CD14-positive monocyte (primary cell): ENCODE results near the gene GNG10. TPM values are rescaled to one million over a fixed set of nuclear protein-coding genes. Genes with fewer than 3 reads are reported as not detected.
A peak's percentile ranks its signal among the peaks of the same experiment; 100 is the strongest.

Experiments used
- DNase-seq, 3 donors: peaks; one replicate each; pipeline ENCODE4 v3.0.0-alpha.2; 2011 to 2022
- H2AFZ ChIP-seq: 2 replicates; pipeline ENCODE4 v1.6.0; 2012; ENCODE audit warnings: mild to moderate bottlenecking, low read depth, low read length, inconsistent platforms; ENCODE audit not compliant: insufficient read depth, poor library complexity, severe bottlenecking
- H3K27ac ChIP-seq, 2 donors: 1 replicate in 1 of 2; 2 replicates in 1 of 2; pipeline ENCODE4 v1.5.1; 2012 to 2013; ENCODE audit warnings: low read length in 2 of 2, control low read depth in 1 of 2, inconsistent platforms in 1 of 2, low read depth in 1 of 2, mild to moderate bottlenecking in 1 of 2
- H3K27me3 ChIP-seq, 2 donors: one replicate each; pipeline versions ENCODE4 v1.6.0 to v1.6.1; 2011 to 2013; ENCODE audit warnings: low read length in 2 of 2; ENCODE audit not compliant: control insufficient read depth in 2 of 2, insufficient read depth in 2 of 2
- H3K36me3 ChIP-seq, 2 donors: replicated peaks in 1 of 2; 1 replicate in 1 of 2; 2 replicates in 1 of 2; pipeline versions ENCODE4 v1.5.1 to v1.6.1; 2012 to 2013; ENCODE audit warnings: low read length in 2 of 2, control low read depth in 1 of 2, inconsistent platforms in 1 of 2, mild to moderate bottlenecking in 1 of 2; ENCODE audit not compliant: insufficient read depth in 2 of 2, control insufficient read depth in 1 of 2
- H3K4me1 ChIP-seq, 2 donors: 1 replicate in 1 of 2; 2 replicates in 1 of 2; pipeline versions ENCODE4 v1.5.1 to v1.6.1; 2012 to 2013; ENCODE audit warnings: low read length in 2 of 2, control low read depth in 1 of 2, inconsistent platforms in 1 of 2, mild to moderate bottlenecking in 1 of 2, moderate library complexity in 1 of 2; ENCODE audit not compliant: insufficient read depth in 2 of 2, control insufficient read depth in 1 of 2
- H3K4me2 ChIP-seq: replicated peaks from 2 replicates; pipeline ENCODE3; 2012; ENCODE audit warnings: low read length, moderate library complexity, mild to moderate bottlenecking; ENCODE audit not compliant: poor library complexity, severe bottlenecking; ENCODE audit errors: extremely low read depth
- H3K4me3 ChIP-seq, 3 experiments: fragments of 200-600 bp in 1 of 3; sonication (generic) in 1 of 3; replicated peaks in 1 of 3; 1 replicate in 2 of 3; 2 replicates in 1 of 3; pipeline ENCODE4 v1.5.1; 2011 to 2013; ENCODE audit warnings: low read length in 3 of 3, mild to moderate bottlenecking in 3 of 3, control low read depth in 2 of 3, low read depth in 2 of 3, inconsistent platforms in 1 of 3, moderate library complexity in 1 of 3
- H3K79me2 ChIP-seq: 2 replicates; pipeline ENCODE4 v1.6.0; 2012; ENCODE audit warnings: mild to moderate bottlenecking, control low read depth, inconsistent platforms, low read length, moderate library complexity; ENCODE audit not compliant: insufficient read depth
- H3K9ac ChIP-seq: 2 replicates; pipeline ENCODE4 v1.6.0; 2017; ENCODE audit warnings: low read length, mild to moderate bottlenecking; ENCODE audit not compliant: insufficient read depth, poor library complexity, severe bottlenecking
- H3K9me3 ChIP-seq, 2 donors: replicated peaks in 1 of 2; 1 replicate in 1 of 2; 2 replicates in 1 of 2; pipeline versions ENCODE4 v1.5.1 to v1.6.1; 2012 to 2013; ENCODE audit warnings: low read length in 2 of 2, control low read depth in 1 of 2; ENCODE audit not compliant: control insufficient read depth in 1 of 2, insufficient read depth in 1 of 2
- H4K20me1 ChIP-seq: 2 replicates; pipeline ENCODE4 v1.6.0; 2012; ENCODE audit warnings: mild to moderate bottlenecking, low read length, control low read depth, moderate library complexity; ENCODE audit not compliant: insufficient read depth
- H3K27ac Mint-ChIP-seq, 7 donors: one replicate each; pipeline ENCODE4 v1.8.0; 2020; ENCODE audit warnings: mild to moderate bottlenecking in 7 of 7, mixed read lengths in 7 of 7, moderate library complexity in 6 of 7, inconsistent platforms in 2 of 7
- H3K27me3 Mint-ChIP-seq, 3 donors: one replicate each; pipeline ENCODE4 v1.8.0; 2021 to 2022; ENCODE audit warnings: low read depth in 3 of 3, mild to moderate bottlenecking in 3 of 3, mixed read lengths in 3 of 3, moderate library complexity in 3 of 3, inconsistent platforms in 1 of 3
- H3K36me3 Mint-ChIP-seq, 2 donors: one replicate each; pipeline ENCODE4 v1.8.0; 2020; ENCODE audit warnings: mixed read lengths in 2 of 2, inconsistent platforms in 1 of 2, mild to moderate bottlenecking in 1 of 2
- H3K4me1 Mint-ChIP-seq: one replicate; pipeline ENCODE4 v1.8.0; 2020; ENCODE audit warnings: mild to moderate bottlenecking, mixed read lengths
- H3K4me3 Mint-ChIP-seq, 2 donors: one replicate each; pipeline ENCODE4 v1.8.0; 2020; ENCODE audit warnings: mild to moderate bottlenecking in 2 of 2, mixed read lengths in 2 of 2, moderate library complexity in 1 of 2
- H3K9me3 Mint-ChIP-seq, 7 donors: one replicate each; pipeline ENCODE4 v1.8.0; 2020 to 2022; ENCODE audit warnings: mixed read lengths in 7 of 7, mild to moderate bottlenecking in 6 of 7, moderate library complexity in 6 of 7, inconsistent platforms in 2 of 7
- CTCF ChIP-seq: fragments of 200-600 bp; IDR thresholded peaks from one replicate; pipeline ENCODE4 v1.8.0; 2022; ENCODE audit warnings: antibody characterized with exemption, mild to moderate bottlenecking
- WGBS: methylation state at CpG from one replicate; pipeline ENCODE4 v1.1.5; 2013; ENCODE audit warnings: missing lambda C conversion rate; ENCODE audit not compliant: insufficient coverage; 5-methylcytosine and 5-hydroxymethylcytosine counted together
- intact Hi-C, 2 donors: fragments of 100-400 bp; cut with micrococcal nuclease; formaldehyde crosslinking; loops; one replicate each; pipeline versions ENCODE4 v1.15.0 to v1.15.1; 2023
- polyA plus RNA-seq, 3 donors: library from polyadenylated mRNA; depleted of rRNA in 1 of 3; unstranded in 2 of 3; stranded (reverse) in 1 of 3; fragments of 300-500 nt in 2 of 3; fragments of >200 nt in 1 of 3; fragmentation: Illumina TruSeq in 2 of 3; gene quantifications; 1 replicate in 2 of 3; 2 replicates in 1 of 3; pipeline ENCODE4 v1.2.3, GENCODE V29; 2012 to 2021

Gene GNG10
- polyA plus RNA-seq, 3 donors, result 42.9 to 84.1 (median 67.9) TPM

GRCh38 chr9:111630182-111630963, 31.0 kb upstream of the GNG10 start:
- H3K36me3 Mint-ChIP-seq, result peaks cover 5 to 6% of the 10 kb centered on the region in 2 donors
- peaks cover 0 to 2% (median 1%) of the 10 kb centered on the region in 3 donors for H3K27me3 Mint-ChIP-seq
- H2AFZ ChIP-seq, result peak overlapping the region; percentile 97

DNA sequence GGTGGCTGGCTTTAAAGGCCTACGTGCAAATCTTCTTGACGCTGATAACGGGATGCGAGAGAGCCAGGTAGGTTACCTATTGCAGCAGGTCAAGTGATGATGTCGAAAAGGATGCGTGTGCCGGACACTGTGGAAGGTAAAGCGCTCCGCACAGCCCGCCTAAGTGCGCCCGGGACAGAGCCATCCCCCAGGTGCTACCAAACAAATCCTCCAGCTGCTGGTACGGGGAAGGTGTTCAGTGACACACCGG, 30.5 kb upstream of the GNG10 start:
- H2AFZ ChIP-seq, result peak overlapping the region; percentile 97
- Mint-ChIP-seq H3K27me3 (peaks cover 0 to 2% (median 1%) of the 10 kb centered on the region in 3 donors), H3K9me3 (no peaks in the 10 kb centered on the region), H3K4me3 (peak overlapping the region; percentile 93 to 96), H3K27ac (peak overlapping the region; percentile 79 to 91 (median 84)), H3K4me1 (peaks cover 40% of the 10 kb centered on the region), H3K36me3 (peaks cover 5 to 6% of the 10 kb centered on the region in 2 donors)
- H3K27me3 ChIP-seq, result no peaks in the 10 kb centered on the region
- no peaks in the 10 kb centered on the region for H3K9me3 ChIP-seq
- H3K4me2 ChIP-seq, result peak overlapping the region; percentile 87
- no peaks in the 10 kb centered on the region for H3K36me3 ChIP-seq
- peaks cover 14% of the 10 kb centered on the region for H4K20me1 ChIP-seq
- peak overlapping the region; percentile 93 for H3K9ac ChIP-seq
- H3K27ac ChIP-seq, result peak overlapping the region; percentile 1 to 90
- 0% methylated on average over 10 of the region's 14 CpGs for WGBS
- peaks cover 21 to 23% of the 10 kb centered on the region in 2 donors for H3K4me1 ChIP-seq
- intact Hi-C loops, result loop anchor here in 1 of 2 donors (5.0 kb wide), 1 partner anchor 149 kb away; the partner anchor contains the start of gene ECPAS
- peaks cover 46% of the 10 kb centered on the region for H3K79me2 ChIP-seq
- no peak for DNase-seq
- H3K4me3 ChIP-seq, result peak overlapping the region; percentile 70 to 92 (median 76)
- TF ChIP-seq CTCF, result no peak

More at GRCh38 chr9:111630182-111630963, 31.0 kb upstream of the GNG10 start:
- H4K20me1 ChIP-seq, result peaks cover 11% of the 10 kb centered on the region
- H3K9me3 ChIP-seq, result no peaks in the 10 kb centered on the region
- H3K9ac ChIP-seq, result peak overlapping the region; percentile 93
- TF ChIP-seq CTCF, result no peak
- H3K4me3 Mint-ChIP-seq, result peak overlapping the region; percentile 93 to 96
- no peaks in the 10 kb centered on the region for H3K36me3 ChIP-seq
- H3K27ac Mint-ChIP-seq, result peak overlapping the region; percentile 79 to 91 (median 84)
- peaks cover 41% of the 10 kb centered on the region for H3K79me2 ChIP-seq
- H3K27ac ChIP-seq, result peak overlapping the region; percentile 1 to 90
- peaks cover 35% of the 10 kb centered on the region for H3K4me1 Mint-ChIP-seq
- no peaks in the 10 kb centered on the region for H3K27me3 ChIP-seq
- H3K4me2 ChIP-seq, result peak overlapping the region; percentile 87
- no peaks in the 10 kb centered on the region for H3K9me3 Mint-ChIP-seq
- peaks cover 21 to 23% of the 10 kb centered on the region in 2 donors for H3K4me1 ChIP-seq
- WGBS, result 9% methylated on average over 13 of the region's 17 CpGs
- H3K4me3 ChIP-seq, result peak overlapping the region; percentile 70 to 92 (median 76)
- intact Hi-C loops, result loop anchor here in 1 of 2 donors (5.0 kb wide), 1 partner anchor 148 kb away; the partner anchor contains the start of gene ECPAS
- no peak for DNase-seq
